ENCODE results near the gene ALX4.

The ALX4 gene

DNA sequence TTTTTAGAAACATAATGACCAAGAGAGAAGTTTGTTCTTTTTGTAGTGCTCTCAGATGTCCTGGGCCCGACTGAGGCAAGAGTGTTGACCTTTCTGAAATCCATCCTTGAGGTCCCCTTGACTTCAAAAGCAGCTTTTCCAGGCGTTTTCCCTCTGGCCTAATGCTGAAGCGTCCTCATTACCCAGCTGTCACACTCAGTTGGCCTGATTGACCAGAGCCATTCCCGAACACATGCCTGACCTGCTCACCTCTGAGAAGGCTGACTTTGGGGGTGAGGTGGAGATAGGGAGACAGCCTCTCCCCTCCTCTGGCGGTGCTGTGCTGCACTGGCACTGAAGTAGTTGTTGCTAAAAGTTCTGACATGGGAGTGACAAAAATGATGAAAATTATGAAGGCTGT lies 66.9 kb downstream of the ALX4 start:
- H3K4me3 ChIP-seq (ENCODE audit: low read depth, low read length) = no peak overlapping the region
- no peak for DNase-seq (ENCODE audit: low read depth)
- TF ChIP-seq, protein P1, sequence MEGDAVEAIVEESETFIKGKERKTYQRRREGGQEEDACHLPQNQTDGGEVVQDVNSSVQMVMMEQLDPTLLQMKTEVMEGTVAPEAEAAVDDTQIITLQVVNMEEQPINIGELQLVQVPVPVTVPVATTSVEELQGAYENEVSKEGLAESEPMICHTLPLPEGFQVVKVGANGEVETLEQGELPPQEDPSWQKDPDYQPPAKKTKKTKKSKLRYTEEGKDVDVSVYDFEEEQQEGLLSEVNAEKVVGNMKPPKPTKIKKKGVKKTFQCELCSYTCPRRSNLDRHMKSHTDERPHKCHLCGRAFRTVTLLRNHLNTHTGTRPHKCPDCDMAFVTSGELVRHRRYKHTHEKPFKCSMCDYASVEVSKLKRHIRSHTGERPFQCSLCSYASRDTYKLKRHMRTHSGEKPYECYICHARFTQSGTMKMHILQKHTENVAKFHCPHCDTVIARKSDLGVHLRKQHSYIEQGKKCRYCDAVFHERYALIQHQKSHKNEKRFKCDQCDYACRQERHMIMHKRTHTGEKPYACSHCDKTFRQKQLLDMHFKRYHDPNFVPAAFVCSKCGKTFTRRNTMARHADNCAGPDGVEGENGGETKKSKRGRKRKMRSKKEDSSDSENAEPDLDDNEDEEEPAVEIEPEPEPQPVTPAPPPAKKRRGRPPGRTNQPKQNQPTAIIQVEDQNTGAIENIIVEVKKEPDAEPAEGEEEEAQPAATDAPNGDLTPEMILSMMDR (IDR thresholded peaks at IDR 0.05; ENCODE audit: control insufficient read depth, extremely low read depth, insufficient read depth) = no peak

- TF ChIP-seq, protein P1 (IDR thresholded peaks at IDR 0.05; ENCODE audit: control insufficient read depth, extremely low read depth, insufficient read depth) = no peak
- no peak for DNase-seq (ENCODE audit: low read depth)
- no peak overlapping the region for H3K4me3 ChIP-seq (ENCODE audit: low read depth, low read length)
Observed at GRCh38 chr11:44241851-44242250, 68.1 kb downstream of the ALX4 start.

DNA sequence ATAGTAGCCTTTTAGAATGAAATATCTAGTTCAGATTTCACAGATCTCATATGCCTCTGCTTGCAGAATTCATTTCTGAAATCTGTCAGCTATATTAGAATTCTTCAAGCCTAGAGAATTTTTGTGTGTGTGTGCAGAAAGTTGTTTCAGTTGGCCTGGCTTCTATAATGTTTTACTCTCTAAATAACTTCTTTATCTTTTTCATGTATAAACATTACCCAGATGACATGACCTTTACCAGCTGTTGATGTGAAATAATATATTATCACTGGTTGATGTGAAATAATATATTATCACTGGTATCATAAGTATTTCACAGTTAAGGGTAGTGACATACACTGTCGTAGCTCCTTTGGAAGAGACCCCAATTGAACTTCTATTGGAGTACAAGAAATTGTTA lies 72.8 kb downstream of the ALX4 start:
- TF ChIP-seq, protein P1 (IDR thresholded peaks at IDR 0.05; ENCODE audit: control insufficient read depth, extremely low read depth, insufficient read depth) = no peak
- no peak for DNase-seq (ENCODE audit: low read depth)
- H3K4me3 ChIP-seq (ENCODE audit: low read depth, low read length) = no peak overlapping the region

- DNase-seq (ENCODE audit: low read depth) = no peak
- H3K4me3 ChIP-seq (ENCODE audit: low read depth, low read length) = no peak overlapping the region
- TF ChIP-seq, protein P1 (IDR thresholded peaks at IDR 0.05; ENCODE audit: control insufficient read depth, extremely low read depth, insufficient read depth) = no peak
Observed at GRCh38 chr11:44236296-44236695, 73.6 kb downstream of the ALX4 start.

GRCh38 chr11:44235765-44236201 lies 74.2 kb downstream of the ALX4 start:
- H3K4me3 ChIP-seq (ENCODE audit: low read depth, low read length) = no peak overlapping the region
- TF ChIP-seq, protein P1 (IDR thresholded peaks at IDR 0.05; ENCODE audit: control insufficient read depth, extremely low read depth, insufficient read depth) = no peak
- DNase-seq (ENCODE audit: low read depth) = no peak

GRCh38 chr11:44229624-44230023 lies 80.3 kb downstream of the ALX4 start:
- no peak for DNase-seq (ENCODE audit: low read depth)
- peak overlapping the region; percentile 12; the same call in 1 of the 2 replicates for H3K4me3 ChIP-seq (ENCODE audit: low read depth, low read length)
- TF ChIP-seq, protein P1 (IDR thresholded peaks at IDR 0.05; ENCODE audit: control insufficient read depth, extremely low read depth, insufficient read depth) = no peak

- TF ChIP-seq, protein P1 (IDR thresholded peaks at IDR 0.05; ENCODE audit: control insufficient read depth, extremely low read depth, insufficient read depth) = no peak
- H3K4me3 ChIP-seq (ENCODE audit: low read depth, low read length) = peak overlapping the region; percentile 12; the same call in 1 of the 2 replicates
- DNase-seq (ENCODE audit: low read depth) = peak; percentile 89
Observed at GRCh38 chr11:44229098-44229497, 80.8 kb downstream of the ALX4 start.
